MM.1S (cell line): Measurements from ENCODE around the gene TIMP2.

Experiments
- EZH2phosphoT487 ChIP-seq: fragments of 300-600 bp; sonication (generic); IDR thresholded peaks from 2 replicates; pipeline ENCODE4 v1.6.1; 2018; ENCODE audit warnings: antibody characterized with exemption, low read length
- TF ChIP-seq, protein P1 (sequence below): fragments of 300-600 bp; sonication (generic); IDR thresholded peaks from 2 replicates; pipeline ENCODE4 v1.5.1; 2016; ENCODE audit warnings: antibody characterized with exemption, low read length, mixed read lengths

- TF ChIP-seq, protein P1, sequence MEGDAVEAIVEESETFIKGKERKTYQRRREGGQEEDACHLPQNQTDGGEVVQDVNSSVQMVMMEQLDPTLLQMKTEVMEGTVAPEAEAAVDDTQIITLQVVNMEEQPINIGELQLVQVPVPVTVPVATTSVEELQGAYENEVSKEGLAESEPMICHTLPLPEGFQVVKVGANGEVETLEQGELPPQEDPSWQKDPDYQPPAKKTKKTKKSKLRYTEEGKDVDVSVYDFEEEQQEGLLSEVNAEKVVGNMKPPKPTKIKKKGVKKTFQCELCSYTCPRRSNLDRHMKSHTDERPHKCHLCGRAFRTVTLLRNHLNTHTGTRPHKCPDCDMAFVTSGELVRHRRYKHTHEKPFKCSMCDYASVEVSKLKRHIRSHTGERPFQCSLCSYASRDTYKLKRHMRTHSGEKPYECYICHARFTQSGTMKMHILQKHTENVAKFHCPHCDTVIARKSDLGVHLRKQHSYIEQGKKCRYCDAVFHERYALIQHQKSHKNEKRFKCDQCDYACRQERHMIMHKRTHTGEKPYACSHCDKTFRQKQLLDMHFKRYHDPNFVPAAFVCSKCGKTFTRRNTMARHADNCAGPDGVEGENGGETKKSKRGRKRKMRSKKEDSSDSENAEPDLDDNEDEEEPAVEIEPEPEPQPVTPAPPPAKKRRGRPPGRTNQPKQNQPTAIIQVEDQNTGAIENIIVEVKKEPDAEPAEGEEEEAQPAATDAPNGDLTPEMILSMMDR, result no peak
- no peak for TF ChIP-seq EZH2phosphoT487
Observed at GRCh38 chr17:78859051-78859450, 66.1 kb downstream of the TIMP2 start.
